ENCODE measurements around the gene GABRR2. TPM values are rescaled to one million over a fixed set of nuclear protein-coding genes. Genes with fewer than 3 reads are reported as not detected.
"Not testable (repeated sequence)": the region's sequence is repeated elsewhere in the genome, so short reads cannot be mapped to it uniquely, and the experiment has no call there.

Gene GABRR2
- total RNA-seq, 2 experiments from 2014 or later: 0.67 to 1.0 TPM

- CTCF ChIA-PET: interaction anchor here (0.8 kb wide), 1 partner anchor 120 kb away, joined by 3 read pairs; no protein-coding TSS in a partner anchor
- H3K27ac Mint-ChIP-seq; H3K36me3 Mint-ChIP-seq; DNase-seq; ATAC-seq; H3K4me1 Mint-ChIP-seq; H3K9me3 Mint-ChIP-seq (ENCODE audit: low read depth): not testable (repeated sequence)
- peaks cover 45% of the 10 kb centered on the region for H3K27me3 Mint-ChIP-seq
- H3K4me3 Mint-ChIP-seq: peak overlapping the region; percentile 56
Measured at GRCh38 chr6:89233605-89234004, 81.5 kb downstream of the GABRR2 start.

GRCh38 chr6:89222712-89223039 lies 92.4 kb downstream of the GABRR2 start:
- Mint-ChIP-seq H3K27ac (no peak overlapping the region), H3K27me3 (peaks cover 5% of the 10 kb centered on the region), H3K4me3 (no peak overlapping the region), H3K4me1 (no peaks in the 10 kb centered on the region), H3K36me3 (no peaks in the 10 kb centered on the region), H3K9me3 (ENCODE audit: low read depth) (no peaks in the 10 kb centered on the region)
- no peak for DNase-seq
- CTCF ChIA-PET: no interaction called here
- ATAC-seq: no peak

- H3K4me3 Mint-ChIP-seq: no peak overlapping the region
- no peak for ATAC-seq
- DNase-seq: no peak
- CTCF ChIA-PET: no interaction called here
- H3K36me3 Mint-ChIP-seq: no peaks in the 10 kb centered on the region
- no peaks in the 10 kb centered on the region for H3K9me3 Mint-ChIP-seq (ENCODE audit: low read depth)
- H3K27me3 Mint-ChIP-seq: peaks cover 10% of the 10 kb centered on the region
- H3K4me1 Mint-ChIP-seq: no peaks in the 10 kb centered on the region
- no peak overlapping the region for H3K27ac Mint-ChIP-seq
Measured at GRCh38 chr6:89221971-89222711, 93.0 kb downstream of the GABRR2 start.

GRCh38 chr6:89221129-89221528 lies 94.0 kb downstream of the GABRR2 start:
- H3K27me3 Mint-ChIP-seq: peaks cover 18% of the 10 kb centered on the region
- ATAC-seq: no peak
- no peaks in the 10 kb centered on the region for H3K36me3 Mint-ChIP-seq
- H3K4me3 Mint-ChIP-seq: no peak overlapping the region
- DNase-seq: no peak
- no peaks in the 10 kb centered on the region for H3K4me1 Mint-ChIP-seq
- CTCF ChIA-PET: no interaction called here
- H3K27ac Mint-ChIP-seq: no peak overlapping the region
- H3K9me3 Mint-ChIP-seq (ENCODE audit: low read depth): no peaks in the 10 kb centered on the region

- Mint-ChIP-seq H3K27me3 (peaks cover 24% of the 10 kb centered on the region), H3K4me3 (no peak within 1 kb of the TSS), H3K4me1 (no peaks in the 10 kb centered on the region), H3K9me3 (ENCODE audit: low read depth) (no peaks in the 10 kb centered on the region), H3K27ac (no peak within 1 kb of the TSS), H3K36me3 (no peaks in the 10 kb centered on the region)
- DNase-seq (no peak), ATAC-seq (no peak)
- CTCF ChIA-PET: no interaction called here
Measured at GRCh38 chr6:89217299-89217910, 97.7 kb downstream of the GABRR2 start, which contains the start of gene GABRR1. GABRR1 (minus strand) TSS chr6:89217358; CDS start chr6:89217322, 36 bp downstream.

GRCh38 chr6:89216411-89216810 lies 98.7 kb downstream of the GABRR2 start:
- H3K9me3 Mint-ChIP-seq (ENCODE audit: low read depth): no peaks in the 10 kb centered on the region
- DNase-seq: no peak
- no peaks in the 10 kb centered on the region for H3K36me3 Mint-ChIP-seq
- H3K27ac Mint-ChIP-seq: no peak overlapping the region
- peaks cover 24% of the 10 kb centered on the region for H3K27me3 Mint-ChIP-seq
- ATAC-seq: no peak
- no peak overlapping the region for H3K4me3 Mint-ChIP-seq
- CTCF ChIA-PET: no interaction called here
- H3K4me1 Mint-ChIP-seq: no peaks in the 10 kb centered on the region

GRCh38 chr6:89215391-89215790 lies 99.7 kb downstream of the GABRR2 start:
- no peak for ATAC-seq
- H3K4me3 Mint-ChIP-seq: no peak overlapping the region
- DNase-seq: no peak
- H3K36me3 Mint-ChIP-seq: no peaks in the 10 kb centered on the region
- no peak overlapping the region for H3K27ac Mint-ChIP-seq
- no peaks in the 10 kb centered on the region for H3K9me3 Mint-ChIP-seq (ENCODE audit: low read depth)
- CTCF ChIA-PET: no interaction called here
- H3K27me3 Mint-ChIP-seq: peaks cover 24% of the 10 kb centered on the region
- no peaks in the 10 kb centered on the region for H3K4me1 Mint-ChIP-seq

- CTCF ChIA-PET: no interaction called here
- Mint-ChIP-seq H3K9me3 (ENCODE audit: low read depth) (no peaks in the 10 kb centered on the region), H3K4me1 (no peaks in the 10 kb centered on the region), H3K36me3 (no peaks in the 10 kb centered on the region), H3K4me3 (no peak overlapping the region), H3K27me3 (peaks cover 24% of the 10 kb centered on the region), H3K27ac (no peak overlapping the region)
- no peak for ATAC-seq
- DNase-seq: no peak
Measured at GRCh38 chr6:89214197-89214596, 100.9 kb downstream of the GABRR2 start.

- peaks cover 17% of the 10 kb centered on the region for H3K27me3 Mint-ChIP-seq
Measured at GRCh38 chr6:89212472-89212871, 102.6 kb downstream of the GABRR2 start.

GRCh38 chr6:89209457-89209856 lies 105.6 kb downstream of the GABRR2 start:
- Mint-ChIP-seq H3K4me3 (no peak overlapping the region), H3K27ac (no peak overlapping the region), H3K9me3 (ENCODE audit: low read depth) (no peaks in the 10 kb centered on the region), H3K27me3 (peaks cover 3% of the 10 kb centered on the region), H3K4me1 (no peaks in the 10 kb centered on the region), H3K36me3 (no peaks in the 10 kb centered on the region)
- DNase-seq (no peak), ATAC-seq (no peak)
- CTCF ChIA-PET: no interaction called here

More at GRCh38 chr6:89212472-89212871, 102.6 kb downstream of the GABRR2 start:
- H3K27ac Mint-ChIP-seq: no peak overlapping the region
- H3K4me1 Mint-ChIP-seq: no peaks in the 10 kb centered on the region
- CTCF ChIA-PET: no interaction called here
- DNase-seq (no peak), ATAC-seq (no peak)
- no peaks in the 10 kb centered on the region for H3K9me3 Mint-ChIP-seq (ENCODE audit: low read depth)
- no peaks in the 10 kb centered on the region for H3K36me3 Mint-ChIP-seq
- H3K4me3 Mint-ChIP-seq: no peak overlapping the region

- CTCF ChIA-PET: interaction anchor here (0.5 kb wide), 1 partner anchor 680 kb away, joined by 3 read pairs; no protein-coding TSS in a partner anchor
- DNase-seq (no peak), ATAC-seq (no peak)
- Mint-ChIP-seq H3K27ac (no peak overlapping the region), H3K27me3 (no peaks in the 10 kb centered on the region), H3K4me1 (no peaks in the 10 kb centered on the region), H3K9me3 (ENCODE audit: low read depth) (no peaks in the 10 kb centered on the region), H3K4me3 (no peak overlapping the region), H3K36me3 (no peaks in the 10 kb centered on the region)
Measured at GRCh38 chr6:89208551-89208950, 106.5 kb downstream of the GABRR2 start.

Other genes with a start within 250 kb of the GABRR2 start
- gene PNRC1, start 234.5 kb downstream of the GABRR2 start, total RNA-seq: 10 to 100 TPM; 66.9 to 71.8 TPM
- gene SRSF12, start 197.2 kb downstream of the GABRR2 start, total RNA-seq: not detected
- gene PM20D2, start 169.2 kb downstream of the GABRR2 start, total RNA-seq: 10 to 100 TPM; 13.1 to 16.6 TPM
- gene GABRR1, start 97.9 kb downstream of the GABRR2 start, total RNA-seq: not detected
- 10 to 100 TPM; 26.1 to 31.2 TPM for gene UBE2J1, start 37.4 kb upstream of the GABRR2 start, total RNA-seq
- 1 to 10 TPM; 1.3 to 5.7 TPM for gene RRAGD, start 97.0 kb upstream of the GABRR2 start, total RNA-seq
- gene ANKRD6, start 117.9 kb upstream of the GABRR2 start, total RNA-seq: 1 to 10 TPM; 1.7 to 4.5 TPM